GM19397 (cell line): ENCODE measurements around the gene SNORC.

ENCODE experiments used
- ATAC-seq: cut with Tn5 transposase; IDR thresholded peaks from one replicate; pipeline ENCODE4 v1.9.1; 2021; ENCODE audit warnings: mild to moderate bottlenecking, moderate library complexity; ENCODE audit not compliant: unreplicated experiment

Gene SNORC

GRCh38 chr2:232882505-232883115, 12.5 kb downstream of the SNORC start:
- ATAC-seq, result no peak

- ATAC-seq, result no peak
These were observed 13.2 kb downstream of the SNORC start for GRCh38 chr2:232883116-232883721.

- ATAC-seq, result no peak
These were observed 13.9 kb downstream of the SNORC start for GRCh38 chr2:232884001-232884421.

GRCh38 chr2:232884549-232885263, 14.6 kb downstream of the SNORC start:
- ATAC-seq, result no peak

- ATAC-seq, result no peak
These were observed 15.3 kb downstream of the SNORC start for GRCh38 chr2:232885264-232885961.

- no peak for ATAC-seq
These were observed 16.1 kb downstream of the SNORC start for GRCh38 chr2:232886176-232886575.

GRCh38 chr2:232886632-232887031, 16.6 kb downstream of the SNORC start:
- ATAC-seq, result no peak

GRCh38 chr2:232887171-232887850, 17.2 kb downstream of the SNORC start:
- ATAC-seq, result no peak

- ATAC-seq, result no peak
These were observed 18.2 kb downstream of the SNORC start for GRCh38 chr2:232888099-232888836.

- no peak for ATAC-seq
These were observed 18.9 kb downstream of the SNORC start for GRCh38 chr2:232888839-232889529.

GRCh38 chr2:232889876-232890401, 19.9 kb downstream of the SNORC start:
- no peak for ATAC-seq

- ATAC-seq, result no peak
These were observed 20.5 kb downstream of the SNORC start for GRCh38 chr2:232890536-232890895.

GRCh38 chr2:232890896-232891601, 21.0 kb downstream of the SNORC start:
- ATAC-seq, result no peak

GRCh38 chr2:232891621-232892071, 21.6 kb downstream of the SNORC start:
- no peak for ATAC-seq

- no peak for ATAC-seq
These were observed 22.2 kb downstream of the SNORC start for GRCh38 chr2:232892221-232892620.

GRCh38 chr2:232892843-232893242, 22.8 kb downstream of the SNORC start:
- no peak for ATAC-seq

GRCh38 chr2:232893834-232894233, 23.8 kb downstream of the SNORC start:
- ATAC-seq, result no peak

- ATAC-seq, result no peak
These were observed 24.2 kb downstream of the SNORC start for GRCh38 chr2:232894251-232894650.

- no peak for ATAC-seq
These were observed 24.7 kb downstream of the SNORC start for GRCh38 chr2:232894746-232895145.
